ENCODE measurements around the gene HOXD10.

The HOXD10 gene

DNA sequence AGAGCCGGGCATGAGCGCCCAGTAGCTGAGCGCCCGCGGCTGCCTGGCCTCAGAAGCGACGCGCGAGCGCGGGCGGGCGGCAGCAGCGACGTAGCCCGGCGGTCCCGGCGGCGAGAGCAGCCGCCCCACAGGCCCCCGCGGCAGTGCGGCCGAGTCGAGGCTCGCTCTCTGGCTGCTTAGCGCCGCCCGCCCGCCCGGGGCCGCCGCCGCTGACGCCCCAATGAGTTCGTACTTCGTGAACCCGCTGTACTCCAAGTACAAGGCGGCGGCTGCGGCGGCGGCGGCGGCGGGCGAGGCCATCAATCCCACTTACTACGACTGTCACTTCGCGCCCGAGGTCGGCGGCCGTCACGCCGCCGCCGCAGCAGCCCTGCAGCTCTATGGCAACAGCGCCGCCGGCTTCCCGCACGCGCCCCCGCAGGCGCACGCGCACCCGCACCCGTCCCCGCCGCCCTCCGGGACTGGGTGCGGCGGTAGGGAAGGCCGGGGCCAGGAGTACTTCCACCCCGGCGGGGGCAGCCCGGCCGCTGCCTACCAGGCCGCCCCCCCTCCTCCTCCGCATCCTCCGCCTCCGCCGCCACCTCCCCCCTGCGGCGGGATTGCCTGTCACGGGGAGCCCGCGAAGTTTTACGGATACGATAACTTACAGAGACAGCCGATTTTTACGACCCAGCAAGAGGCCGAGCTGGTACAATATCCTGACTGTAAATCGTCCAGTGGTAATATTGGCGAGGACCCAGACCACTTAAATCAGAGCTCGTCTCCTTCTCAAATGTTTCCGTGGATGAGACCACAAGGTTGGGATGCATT lies 13.8 kb downstream of the HOXD10 start:
- Histone ChIP-seq H3K4me1 (ENCODE audit: insufficient read depth, poor library complexity, severe bottlenecking) (peaks cover 9% of the 10 kb centered on the region), H3K36me3 (ENCODE audit: low read depth) (no peaks in the 10 kb centered on the region), H3K4me3 (ENCODE audit: severe bottlenecking) (peak overlapping the region; percentile 96), H3K9me3 (ENCODE audit: severe bottlenecking) (no peaks in the 10 kb centered on the region), H3K27me3 (ENCODE audit: insufficient read depth, poor library complexity, severe bottlenecking) (no peaks in the 10 kb centered on the region), H3K27ac (ENCODE audit: poor library complexity, severe bottlenecking) (peak overlapping the region; percentile 65)
- ATAC-seq (ENCODE audit: low read depth), result peak; percentile 59
- no peak for DNase-seq (ENCODE audit: low spot score)
- TF ChIP-seq, protein P1, sequence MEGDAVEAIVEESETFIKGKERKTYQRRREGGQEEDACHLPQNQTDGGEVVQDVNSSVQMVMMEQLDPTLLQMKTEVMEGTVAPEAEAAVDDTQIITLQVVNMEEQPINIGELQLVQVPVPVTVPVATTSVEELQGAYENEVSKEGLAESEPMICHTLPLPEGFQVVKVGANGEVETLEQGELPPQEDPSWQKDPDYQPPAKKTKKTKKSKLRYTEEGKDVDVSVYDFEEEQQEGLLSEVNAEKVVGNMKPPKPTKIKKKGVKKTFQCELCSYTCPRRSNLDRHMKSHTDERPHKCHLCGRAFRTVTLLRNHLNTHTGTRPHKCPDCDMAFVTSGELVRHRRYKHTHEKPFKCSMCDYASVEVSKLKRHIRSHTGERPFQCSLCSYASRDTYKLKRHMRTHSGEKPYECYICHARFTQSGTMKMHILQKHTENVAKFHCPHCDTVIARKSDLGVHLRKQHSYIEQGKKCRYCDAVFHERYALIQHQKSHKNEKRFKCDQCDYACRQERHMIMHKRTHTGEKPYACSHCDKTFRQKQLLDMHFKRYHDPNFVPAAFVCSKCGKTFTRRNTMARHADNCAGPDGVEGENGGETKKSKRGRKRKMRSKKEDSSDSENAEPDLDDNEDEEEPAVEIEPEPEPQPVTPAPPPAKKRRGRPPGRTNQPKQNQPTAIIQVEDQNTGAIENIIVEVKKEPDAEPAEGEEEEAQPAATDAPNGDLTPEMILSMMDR (IDR thresholded peaks at IDR 0.05; ENCODE audit: poor library complexity, severe bottlenecking), result peak; percentile 9

DNA sequence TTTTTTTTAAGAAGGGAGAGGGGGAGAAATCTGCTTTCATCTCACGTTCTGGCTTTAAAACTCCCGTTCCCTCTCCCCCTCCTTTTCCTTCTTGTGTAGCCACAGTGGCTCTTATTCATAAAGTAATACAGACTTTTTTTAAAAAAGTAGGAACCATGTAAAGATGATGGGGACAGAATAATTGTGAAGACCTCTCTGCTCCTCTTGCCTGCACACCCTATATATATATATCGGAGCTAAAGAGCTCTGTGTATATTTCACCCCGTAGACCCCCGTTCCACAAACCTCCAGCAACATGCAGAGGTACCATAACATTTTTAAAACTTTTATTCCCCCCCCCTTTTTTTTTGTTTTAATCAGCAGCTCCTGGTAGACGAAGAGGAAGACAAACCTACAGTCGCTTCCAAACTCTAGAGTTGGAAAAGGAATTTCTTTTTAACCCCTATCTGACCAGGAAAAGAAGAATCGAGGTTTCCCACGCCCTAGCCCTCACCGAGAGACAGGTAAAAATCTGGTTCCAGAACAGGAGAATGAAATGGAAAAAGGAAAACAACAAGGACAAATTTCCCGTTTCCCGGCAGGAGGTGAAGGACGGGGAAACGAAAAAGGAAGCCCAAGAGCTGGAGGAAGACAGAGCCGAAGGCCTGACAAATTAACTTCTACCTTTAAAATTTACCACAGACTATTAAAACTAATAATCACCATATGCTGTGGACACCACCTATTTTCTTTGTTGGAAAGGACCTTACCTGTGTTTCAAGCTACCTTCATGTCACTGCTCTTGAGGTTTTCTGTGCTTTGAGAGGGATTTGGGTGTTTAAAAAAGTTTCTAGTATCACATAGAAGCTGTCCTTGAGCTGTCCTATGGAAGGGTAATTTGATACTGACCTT lies 14.6 kb downstream of the HOXD10 start:
- Histone ChIP-seq H3K36me3 (ENCODE audit: low read depth) (no peaks in the 10 kb centered on the region), H3K4me3 (ENCODE audit: severe bottlenecking) (peak overlapping the region; percentile 96), H3K27me3 (ENCODE audit: insufficient read depth, poor library complexity, severe bottlenecking) (no peaks in the 10 kb centered on the region), H3K4me1 (ENCODE audit: insufficient read depth, poor library complexity, severe bottlenecking) (peaks cover 16% of the 10 kb centered on the region), H3K27ac (ENCODE audit: poor library complexity, severe bottlenecking) (peak overlapping the region; percentile 65), H3K9me3 (ENCODE audit: severe bottlenecking) (no peaks in the 10 kb centered on the region)
- no peak for ATAC-seq (ENCODE audit: low read depth)
- no peak for DNase-seq (ENCODE audit: low spot score)
- TF ChIP-seq, protein P1 (IDR thresholded peaks at IDR 0.05; ENCODE audit: poor library complexity, severe bottlenecking), result no peak

DNA sequence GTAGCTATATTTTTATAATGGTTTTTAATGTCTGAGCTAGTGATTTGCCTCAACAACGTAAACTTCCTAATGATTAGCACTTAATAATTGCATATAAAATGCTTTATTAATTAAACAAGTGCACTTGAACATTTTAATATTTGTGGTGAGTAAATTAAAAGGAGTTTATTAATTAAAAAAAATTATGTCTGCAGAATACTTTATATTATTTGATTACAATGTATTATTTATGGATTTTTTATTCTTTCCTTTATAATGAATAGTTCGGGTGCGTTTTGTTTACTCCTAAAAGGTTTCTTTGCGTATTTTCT lies 15.2 kb downstream of the HOXD10 start:
- no peaks in the 10 kb centered on the region for H3K27me3 ChIP-seq (ENCODE audit: insufficient read depth, poor library complexity, severe bottlenecking)

DNA sequence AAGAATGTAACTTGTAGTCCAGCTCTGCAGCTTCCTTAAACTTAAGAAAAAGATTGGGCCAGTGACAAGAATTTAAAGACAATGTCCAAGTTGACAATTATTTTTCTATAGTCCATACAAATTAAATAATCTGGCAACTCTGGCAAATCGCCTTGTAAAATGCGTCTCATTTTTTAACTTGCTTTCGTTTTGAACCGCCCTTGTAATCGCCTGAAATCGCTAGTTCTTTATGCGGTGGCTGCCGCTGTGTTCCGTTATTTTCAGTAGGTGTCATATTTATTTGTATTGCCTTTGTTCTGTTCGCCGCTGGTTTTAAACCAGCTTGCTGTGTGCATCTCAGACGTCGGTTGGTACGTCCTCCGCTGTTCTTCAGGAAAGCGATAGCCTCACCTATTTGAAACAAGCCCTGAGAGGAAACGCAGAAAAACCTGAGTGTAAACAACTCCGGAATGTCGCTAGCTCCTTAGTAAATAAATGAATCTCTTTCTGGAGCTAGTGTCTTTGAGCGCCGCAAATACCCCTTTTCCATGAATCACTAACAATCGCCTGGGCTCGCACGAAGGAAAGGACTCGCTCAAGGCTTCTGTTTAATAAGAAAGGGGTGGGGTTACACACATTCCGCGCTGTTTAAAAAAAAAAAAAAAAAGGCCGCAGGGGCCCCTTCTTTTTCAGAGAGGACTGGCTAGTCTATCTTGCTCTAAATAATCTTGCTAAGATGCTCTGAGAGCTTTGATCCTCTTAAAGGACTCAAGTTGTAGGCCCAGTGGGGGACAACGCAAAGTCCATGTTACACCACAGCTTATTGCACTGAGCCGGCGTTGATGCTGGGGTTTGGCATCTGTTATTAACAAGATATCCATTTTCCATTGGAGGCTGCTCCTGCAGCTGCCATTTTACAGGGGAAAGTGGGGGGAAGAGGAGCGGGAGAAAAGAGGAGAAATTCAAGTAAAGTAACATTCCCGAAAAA lies 15.9 kb downstream of the HOXD10 start:
- no peak for ATAC-seq (ENCODE audit: low read depth)
- H3K27ac ChIP-seq (ENCODE audit: poor library complexity, severe bottlenecking), result no peak overlapping the region
- DNase-seq (ENCODE audit: low spot score), result no peak
- peaks cover 10% of the 10 kb centered on the region for H3K4me1 ChIP-seq (ENCODE audit: insufficient read depth, poor library complexity, severe bottlenecking)
- H3K36me3 ChIP-seq (ENCODE audit: low read depth), result no peaks in the 10 kb centered on the region
- TF ChIP-seq, protein P1 (IDR thresholded peaks at IDR 0.05; ENCODE audit: poor library complexity, severe bottlenecking), result no peak
- no peak overlapping the region for H3K4me3 ChIP-seq (ENCODE audit: severe bottlenecking)
- H3K9me3 ChIP-seq (ENCODE audit: severe bottlenecking), result no peaks in the 10 kb centered on the region
- H3K27me3 ChIP-seq (ENCODE audit: insufficient read depth, poor library complexity, severe bottlenecking), result no peaks in the 10 kb centered on the region

More for the DNA sequence above, 15.2 kb downstream of the HOXD10 start:
- H3K4me3 ChIP-seq (ENCODE audit: severe bottlenecking), result no peak overlapping the region
- DNase-seq (ENCODE audit: low spot score) (no peak), ATAC-seq (ENCODE audit: low read depth) (no peak)
- TF ChIP-seq, protein P1 (IDR thresholded peaks at IDR 0.05; ENCODE audit: poor library complexity, severe bottlenecking), result no peak
- no peaks in the 10 kb centered on the region for H3K9me3 ChIP-seq (ENCODE audit: severe bottlenecking)
- no peak overlapping the region for H3K27ac ChIP-seq (ENCODE audit: poor library complexity, severe bottlenecking)
- H3K4me1 ChIP-seq (ENCODE audit: insufficient read depth, poor library complexity, severe bottlenecking), result peaks cover 15% of the 10 kb centered on the region
- no peaks in the 10 kb centered on the region for H3K36me3 ChIP-seq (ENCODE audit: low read depth)

Data from RWPE2 (cell line).